ENCODE data around the gene TRIP12. TPM values are rescaled to one million over a fixed set of nuclear protein-coding genes. Genes with fewer than 3 reads are reported as not detected.
A peak's percentile ranks its signal among the peaks of the same experiment; 100 is the strongest.

Gene TRIP12
- total RNA-seq, 1 experiment from 2014 or later: 166 TPM

DNA sequence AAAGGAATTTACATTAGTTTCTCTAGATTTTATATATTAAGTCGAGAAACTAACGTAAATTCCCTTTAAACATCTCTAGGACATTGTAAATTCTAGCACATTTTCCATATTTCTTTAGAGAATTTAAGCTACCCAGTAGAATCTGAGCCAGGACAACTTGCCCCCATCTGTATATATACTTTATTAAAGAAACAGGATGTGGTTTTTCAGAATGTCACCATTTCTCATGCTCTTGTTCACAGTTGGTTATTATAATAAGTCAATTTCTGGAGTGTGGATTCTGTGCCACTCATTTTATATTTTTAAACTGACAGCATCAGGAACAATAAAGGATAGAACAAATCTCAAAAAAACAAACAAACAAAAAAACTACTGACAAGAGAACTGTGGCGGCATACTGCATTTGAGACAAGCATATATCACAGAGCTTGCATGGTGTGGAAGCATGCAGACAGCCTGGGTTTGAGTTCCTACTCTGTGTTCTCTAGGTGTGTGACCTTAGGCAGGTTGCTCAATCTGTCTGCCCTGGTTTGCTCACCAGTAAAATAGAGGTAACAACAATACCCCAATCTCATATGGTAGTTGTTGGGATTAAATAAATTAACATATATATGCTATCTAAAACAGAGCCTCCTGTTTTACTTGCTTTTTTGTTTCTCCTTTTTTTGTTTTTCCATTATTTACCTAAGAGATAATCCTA lies 146.0 kb downstream of the TRIP12 start:
- Histone ChIP-seq H3T11ph (ENCODE audit: low read length) (no peak overlapping the region), H3K27me3 (ENCODE audit: insufficient read depth, low read length) (no peaks in the 10 kb centered on the region), H3K23ac (ENCODE audit: insufficient read length, low read depth, low read length) (no peak overlapping the region), H3K9me3 (ENCODE audit: control insufficient read depth, low read depth, low read length) (no peaks in the 10 kb centered on the region), H2BK120ac (ENCODE audit: low read depth, low read length, poor library complexity, severe bottlenecking) (no peak overlapping the region), H2BK15ac (ENCODE audit: low read depth, low read length) (no peak overlapping the region), H3K4ac (ENCODE audit: low read depth, low read length) (no peak overlapping the region), H2BK12ac (ENCODE audit: insufficient read length, low read depth, low read length) (no peak overlapping the region), H4K91ac (ENCODE audit: insufficient read length, low read depth, low read length) (no peak overlapping the region), H3K14ac (ENCODE audit: insufficient read depth, low read length) (no peak overlapping the region), H2AK5ac (ENCODE audit: insufficient read length, low read length) (no peak overlapping the region), H3K79me2 (ENCODE audit: insufficient read depth, low read length) (no peaks in the 10 kb centered on the region), H3K27ac (ENCODE audit: insufficient read length, low read depth, low read length) (peak overlapping the region; percentile 56), H2BK5ac (ENCODE audit: insufficient read length, low read length) (no peak overlapping the region), H4K20me1 (ENCODE audit: control insufficient read depth, insufficient read depth, insufficient read length) (no peaks in the 10 kb centered on the region), H3K18ac (ENCODE audit: insufficient read length, low read depth, low read length) (no peak overlapping the region), H4K5ac (ENCODE audit: insufficient read length, low read depth, low read length) (no peak overlapping the region), H2AFZ (ENCODE audit: low read length) (no peak overlapping the region), H3K56ac (ENCODE audit: insufficient read length, low read depth, low read length) (no peak overlapping the region), H2BK20ac (ENCODE audit: low read depth, low read length, poor library complexity, severe bottlenecking) (no peak overlapping the region), H3K79me1 (ENCODE audit: insufficient read depth, low read depth, low read length, poor library complexity, severe bottlenecking) (no peaks in the 10 kb centered on the region), H4K8ac (replicated peaks; ENCODE audit: insufficient read length, low read depth, low read length) (no peak overlapping the region), H3K4me1 (ENCODE audit: insufficient read depth, low read length) (peaks cover 6% of the 10 kb centered on the region; the same call in 1 of the 2 replicates), H3K23me2 (ENCODE audit: insufficient read length, low read depth, low read length, poor library complexity, severe bottlenecking) (no peaks in the 10 kb centered on the region), H3K4me2 (ENCODE audit: insufficient read depth, insufficient read length, low read length) (no peak overlapping the region), H3K9ac (ENCODE audit: extremely low read depth, insufficient read length, low read length) (no peak overlapping the region)
- peak overlapping the region in 1 of 2 experiments; percentile 28; a peak in 1 of 5 replicates for H3K4me3 Mint-ChIP-seq
- no peaks in the 10 kb centered on the region for H3K27me3 Mint-ChIP-seq (ENCODE audit: low read depth)
- no peak for DNase-seq
- H3K27ac Mint-ChIP-seq: peak overlapping the region; percentile 30 to 96 (median 92); a peak in 5 of 7 replicates
- no CpG with 5 or more reads among the region's 3 CpGs for WGBS (ENCODE audit: extremely low coverage, insufficient read length, low lambda C conversion rate)
- no peaks in the 10 kb centered on the region for H3K9me3 Mint-ChIP-seq
- peaks cover 43 to 70% (median 62%) of the 10 kb centered on the region in 3 experiments for H3K36me3 Mint-ChIP-seq (ENCODE audit: insufficient read depth in 1 of 3, low read depth in 3 of 3)
- H3K4me1 Mint-ChIP-seq: peaks cover 48 to 59% of the 10 kb centered on the region in 2 experiments
- TF ChIP-seq, protein P1, sequence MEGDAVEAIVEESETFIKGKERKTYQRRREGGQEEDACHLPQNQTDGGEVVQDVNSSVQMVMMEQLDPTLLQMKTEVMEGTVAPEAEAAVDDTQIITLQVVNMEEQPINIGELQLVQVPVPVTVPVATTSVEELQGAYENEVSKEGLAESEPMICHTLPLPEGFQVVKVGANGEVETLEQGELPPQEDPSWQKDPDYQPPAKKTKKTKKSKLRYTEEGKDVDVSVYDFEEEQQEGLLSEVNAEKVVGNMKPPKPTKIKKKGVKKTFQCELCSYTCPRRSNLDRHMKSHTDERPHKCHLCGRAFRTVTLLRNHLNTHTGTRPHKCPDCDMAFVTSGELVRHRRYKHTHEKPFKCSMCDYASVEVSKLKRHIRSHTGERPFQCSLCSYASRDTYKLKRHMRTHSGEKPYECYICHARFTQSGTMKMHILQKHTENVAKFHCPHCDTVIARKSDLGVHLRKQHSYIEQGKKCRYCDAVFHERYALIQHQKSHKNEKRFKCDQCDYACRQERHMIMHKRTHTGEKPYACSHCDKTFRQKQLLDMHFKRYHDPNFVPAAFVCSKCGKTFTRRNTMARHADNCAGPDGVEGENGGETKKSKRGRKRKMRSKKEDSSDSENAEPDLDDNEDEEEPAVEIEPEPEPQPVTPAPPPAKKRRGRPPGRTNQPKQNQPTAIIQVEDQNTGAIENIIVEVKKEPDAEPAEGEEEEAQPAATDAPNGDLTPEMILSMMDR (conservative IDR thresholded peaks at IDR 0.05): no peak

All from H9 (cell line).